ENCODE results near the gene CA14.
A peak's percentile ranks its signal among the peaks of the same experiment; 100 is the strongest.

Gene CA14

GRCh38 chr1:150256554-150257341, 826 bp upstream of the CA14 start:
- Mint-ChIP-seq H3K4me1 (peaks cover 21% of the 10 kb centered on the region), H3K4me3 (no peak overlapping the region), H3K9me3 (no peaks in the 10 kb centered on the region), H3K27ac (no peak overlapping the region), H3K27me3 (peaks cover 77% of the 10 kb centered on the region), H3K36me3 (no peaks in the 10 kb centered on the region)
- CTCF ChIA-PET = interaction anchor here (0.6 to 4.0 kb wide), 29 partner anchors 9 to 745 kb away, joined by 3 to 49 read pairs (median 4); partner anchors contain the start of genes APH1A, C1orf54, FALEC and RPRD2
- DNase-seq = no peak

DNA sequence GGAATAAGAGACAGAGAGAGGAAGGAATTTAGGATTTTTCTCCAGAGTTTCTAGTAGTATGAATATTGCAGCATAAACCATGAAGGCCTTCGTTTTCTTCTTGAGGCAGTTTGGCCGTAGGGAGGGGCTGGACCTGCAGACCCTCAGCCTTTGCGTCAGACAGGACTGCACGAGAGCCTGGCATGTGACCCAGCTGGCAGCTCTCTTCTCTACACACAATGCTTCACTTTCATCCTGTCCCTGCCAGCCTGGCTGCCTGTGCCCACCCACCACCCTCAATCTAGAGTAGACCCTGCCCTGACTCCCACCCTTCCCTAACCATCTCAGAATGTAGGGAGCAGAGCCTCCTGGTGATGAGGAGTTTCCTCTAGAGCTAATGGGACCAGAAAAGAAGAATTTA, 1.6 kb downstream of the CA14 start:
- Mint-ChIP-seq H3K4me1 (peaks cover 21% of the 10 kb centered on the region), H3K27ac (peak overlapping the region; percentile 46), H3K9me3 (no peaks in the 10 kb centered on the region), H3K27me3 (peaks cover 70% of the 10 kb centered on the region), H3K4me3 (no peak overlapping the region), H3K36me3 (no peaks in the 10 kb centered on the region)
- DNase-seq = no peak
- CTCF ChIA-PET = no interaction called here

GRCh38 chr1:150259758-150260669, 2.4 kb downstream of the CA14 start:
- CTCF ChIA-PET = interaction anchor here (1.1 kb wide), 1 partner anchor 8 kb away, joined by 3 read pairs; no protein-coding TSS in a partner anchor
- Mint-ChIP-seq H3K36me3 (peaks cover 7% of the 10 kb centered on the region), H3K27ac (no peak overlapping the region), H3K4me1 (peaks cover 21% of the 10 kb centered on the region), H3K27me3 (peaks cover 68% of the 10 kb centered on the region), H3K4me3 (no peak overlapping the region), H3K9me3 (no peaks in the 10 kb centered on the region)
- DNase-seq = no peak

DNA sequence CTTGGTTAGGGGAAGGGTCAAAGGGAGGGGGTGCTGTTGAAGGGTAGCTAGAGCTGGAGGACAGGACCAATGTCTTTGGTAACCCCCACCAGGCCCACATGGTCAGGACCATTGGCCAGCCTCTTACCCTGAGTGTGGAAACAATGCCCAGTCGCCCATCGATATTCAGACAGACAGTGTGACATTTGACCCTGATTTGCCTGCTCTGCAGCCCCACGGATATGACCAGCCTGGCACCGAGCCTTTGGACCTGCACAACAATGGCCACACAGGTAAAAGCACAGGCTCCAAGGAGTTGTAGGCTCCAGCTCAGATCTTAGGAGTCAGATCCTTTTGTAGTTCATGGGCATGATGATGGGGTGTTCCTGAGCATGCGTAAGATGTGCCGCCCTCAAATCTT, 3.8 kb downstream of the CA14 start:
- H3K9me3 Mint-ChIP-seq = no peaks in the 10 kb centered on the region
- DNase-seq = no peak
- CTCF ChIA-PET = interaction anchor here (1.0 kb wide), 1 partner anchor 734 kb away, joined by 3 read pairs; no protein-coding TSS in a partner anchor
- peak overlapping the region; percentile 16 for H3K27ac Mint-ChIP-seq
- H3K4me1 Mint-ChIP-seq = peaks cover 13% of the 10 kb centered on the region
- peaks cover 57% of the 10 kb centered on the region for H3K27me3 Mint-ChIP-seq
- peaks cover 19% of the 10 kb centered on the region for H3K36me3 Mint-ChIP-seq
- no peak overlapping the region for H3K4me3 Mint-ChIP-seq

DNA sequence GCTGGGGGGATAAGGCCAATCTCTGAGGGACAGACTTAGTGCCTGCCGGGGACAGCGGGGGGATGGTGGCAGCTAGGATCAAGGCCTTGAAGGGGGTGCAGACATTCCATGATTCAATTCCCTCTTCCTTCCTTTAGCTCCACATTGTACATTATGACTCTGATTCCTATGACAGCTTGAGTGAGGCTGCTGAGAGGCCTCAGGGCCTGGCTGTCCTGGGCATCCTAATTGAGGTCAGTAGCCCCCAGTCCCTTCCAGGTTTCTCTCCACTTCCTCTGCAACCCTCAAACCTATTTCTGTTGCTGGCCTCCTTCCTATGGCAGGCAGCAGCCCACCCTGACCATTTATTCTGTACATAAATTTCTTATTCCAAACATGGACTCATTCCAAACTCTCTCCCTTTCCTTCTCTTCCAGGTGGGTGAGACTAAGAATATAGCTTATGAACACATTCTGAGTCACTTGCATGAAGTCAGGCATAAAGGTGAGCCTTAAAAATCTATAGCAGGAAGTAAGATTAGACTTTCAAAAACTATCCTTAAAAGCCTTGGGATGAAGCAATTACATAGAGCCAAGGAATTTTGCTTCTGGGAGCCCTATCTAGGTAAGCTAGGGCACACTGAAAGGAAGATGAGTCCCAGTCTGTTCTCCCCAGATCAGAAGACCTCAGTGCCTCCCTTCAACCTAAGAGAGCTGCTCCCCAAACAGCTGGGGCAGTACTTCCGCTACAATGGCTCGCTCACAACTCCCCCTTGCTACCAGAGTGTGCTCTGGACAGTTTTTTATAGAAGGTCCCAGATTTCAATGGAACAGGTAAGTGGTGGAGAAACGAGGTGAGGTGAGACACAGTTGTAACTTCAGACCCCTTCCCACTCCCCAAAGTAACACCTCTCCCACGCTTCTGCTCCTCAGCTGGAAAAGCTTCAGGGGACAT, 5.1 kb downstream of the CA14 start:
- Mint-ChIP-seq H3K9me3 (no peaks in the 10 kb centered on the region), H3K27me3 (peaks cover 44% of the 10 kb centered on the region), H3K36me3 (peaks cover 31% of the 10 kb centered on the region), H3K4me1 (peaks cover 15% of the 10 kb centered on the region), H3K27ac (no peak overlapping the region), H3K4me3 (no peak overlapping the region)
- DNase-seq = no peak
- CTCF ChIA-PET = interaction anchor here (1.0 to 1.7 kb wide), 3 partner anchors 19 to 733 kb away, joined by 3 to 6 read pairs (median 3); no protein-coding TSS in a partner anchor

- Mint-ChIP-seq H3K9me3 (no peaks in the 10 kb centered on the region), H3K27ac (no peak overlapping the region), H3K4me3 (no peak overlapping the region), H3K27me3 (peaks cover 35% of the 10 kb centered on the region), H3K4me1 (peaks cover 17% of the 10 kb centered on the region), H3K36me3 (peaks cover 40% of the 10 kb centered on the region)
- no peak for DNase-seq
- CTCF ChIA-PET = interaction anchor here (1.7 kb wide), 1 partner anchor 18 kb away, joined by 6 read pairs; no protein-coding TSS in a partner anchor
Measured at GRCh38 chr1:150263549-150263948, 6.0 kb downstream of the CA14 start.

GRCh38 chr1:150267896-150268295, 10.3 kb downstream of the CA14 start:
- Mint-ChIP-seq H3K27me3 (peaks cover 4% of the 10 kb centered on the region), H3K4me3 (peak overlapping the region; percentile 86), H3K9me3 (no peaks in the 10 kb centered on the region), H3K36me3 (peaks cover 52% of the 10 kb centered on the region), H3K4me1 (peaks cover 31% of the 10 kb centered on the region), H3K27ac (peak overlapping the region; percentile 98)
- CTCF ChIA-PET = interaction anchor here (1.6 to 2.6 kb wide), 2 partner anchors 12 to 14 kb away, joined by 3 to 8 read pairs; no protein-coding TSS in a partner anchor
- DNase-seq = no peak

DNA sequence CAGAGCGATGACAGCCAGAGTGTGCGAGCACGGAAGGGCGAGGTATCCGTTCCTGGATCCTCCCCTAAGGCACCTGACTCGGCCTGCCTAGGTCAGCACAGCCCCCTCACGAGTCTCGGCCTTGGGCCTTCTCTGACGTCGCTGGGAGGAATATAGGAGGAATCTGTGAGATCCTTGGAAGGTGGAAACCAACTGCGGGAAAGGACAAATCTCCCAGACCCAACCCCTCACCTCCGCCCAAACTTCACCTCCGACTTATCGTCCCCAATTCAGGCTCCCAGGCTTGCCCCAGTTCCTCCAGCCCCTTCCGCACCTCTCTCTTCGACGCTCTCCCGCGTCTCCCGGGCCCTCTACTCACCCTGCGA, 10.7 kb downstream of the CA14 start:
- DNase-seq = peak; percentile 70
- peaks cover 52% of the 10 kb centered on the region for H3K36me3 Mint-ChIP-seq
- peaks cover 4% of the 10 kb centered on the region for H3K27me3 Mint-ChIP-seq
- peak overlapping the region; percentile 86 for H3K4me3 Mint-ChIP-seq
- H3K9me3 Mint-ChIP-seq = no peaks in the 10 kb centered on the region
- H3K27ac Mint-ChIP-seq = peak overlapping the region; percentile 98
- CTCF ChIA-PET = interaction anchor here (1.0 to 2.6 kb wide), 3 partner anchors 10 to 13 kb away, joined by 3 to 8 read pairs (median 3); no protein-coding TSS in a partner anchor
- peaks cover 31% of the 10 kb centered on the region for H3K4me1 Mint-ChIP-seq

DNA sequence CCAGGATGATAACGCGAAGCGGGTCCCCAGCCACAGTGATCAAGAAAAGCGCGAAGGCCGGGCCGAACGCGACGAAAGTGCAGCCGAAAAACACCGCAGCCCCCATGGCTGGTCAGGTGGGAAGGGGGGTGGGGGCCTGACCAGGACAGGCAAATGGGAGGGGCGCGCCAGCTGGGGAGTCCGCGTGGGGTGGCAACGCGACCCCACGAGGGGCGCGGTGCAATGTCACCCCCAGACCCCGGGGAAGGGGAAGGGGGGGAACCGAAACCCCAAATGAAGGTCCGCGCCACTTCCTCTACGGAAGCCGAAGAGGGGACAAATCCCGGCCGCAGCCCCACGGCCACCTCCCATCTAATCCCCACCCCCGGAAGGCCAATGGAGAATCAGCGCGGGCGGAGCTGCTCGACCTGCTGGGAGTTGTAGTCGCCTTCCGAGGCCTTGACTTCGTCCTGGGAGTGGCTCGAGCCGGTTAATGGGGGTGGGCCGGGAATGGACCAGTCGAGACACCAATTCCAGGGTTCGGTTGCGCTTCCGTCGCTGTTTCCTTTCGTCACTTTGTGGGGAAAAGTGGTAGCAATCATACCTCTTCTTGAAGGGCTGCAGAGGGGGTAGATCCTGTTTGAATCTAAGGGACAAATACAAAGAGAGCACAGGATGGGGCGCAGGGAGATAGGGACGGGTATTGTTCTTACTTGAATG, 11.3 kb downstream of the CA14 start, which contains the start of gene APH1A:
Gene APH1A (minus strand): TSS at position 312 of the 699 bp plus-strand sequence. CDS start 206 bp downstream, at position 106.
- H3K27me3 Mint-ChIP-seq = peaks cover 4% of the 10 kb centered on the region
- H3K27ac Mint-ChIP-seq = peak within 1 kb of the TSS; percentile 98
- CTCF ChIA-PET = interaction anchor here (1.0 to 2.6 kb wide), 3 partner anchors 10 to 13 kb away, joined by 3 to 8 read pairs (median 3); no protein-coding TSS in a partner anchor
- H3K9me3 Mint-ChIP-seq = no peaks in the 10 kb centered on the region
- peak; percentile 97 for DNase-seq
- H3K36me3 Mint-ChIP-seq = peaks cover 55% of the 10 kb centered on the region
- peak within 1 kb of the TSS; percentile 86 for H3K4me3 Mint-ChIP-seq
- H3K4me1 Mint-ChIP-seq = peaks cover 31% of the 10 kb centered on the region

GRCh38 chr1:150269451-150269850, 11.9 kb downstream of the CA14 start:
- Mint-ChIP-seq H3K36me3 (peaks cover 54% of the 10 kb centered on the region), H3K27me3 (peaks cover 4% of the 10 kb centered on the region), H3K9me3 (no peaks in the 10 kb centered on the region), H3K4me1 (peaks cover 31% of the 10 kb centered on the region), H3K27ac (peak overlapping the region; percentile 98), H3K4me3 (peak overlapping the region; percentile 86)
- CTCF ChIA-PET = interaction anchor here (1.0 to 2.6 kb wide), 3 partner anchors 9 to 13 kb away, joined by 3 to 8 read pairs (median 3); no protein-coding TSS in a partner anchor
- DNase-seq = no peak

GRCh38 chr1:150271291-150271959, 13.9 kb downstream of the CA14 start:
- Mint-ChIP-seq H3K27me3 (peaks cover 4% of the 10 kb centered on the region), H3K27ac (no peak overlapping the region), H3K4me1 (peaks cover 27% of the 10 kb centered on the region), H3K9me3 (no peaks in the 10 kb centered on the region), H3K4me3 (no peak overlapping the region), H3K36me3 (peaks cover 36% of the 10 kb centered on the region)
- no peak for DNase-seq
- CTCF ChIA-PET = interaction anchor here (2.1 to 2.5 kb wide), 2 partner anchors 10 to 16 kb away, joined by 7 to 12 read pairs; no protein-coding TSS in a partner anchor

DNA sequence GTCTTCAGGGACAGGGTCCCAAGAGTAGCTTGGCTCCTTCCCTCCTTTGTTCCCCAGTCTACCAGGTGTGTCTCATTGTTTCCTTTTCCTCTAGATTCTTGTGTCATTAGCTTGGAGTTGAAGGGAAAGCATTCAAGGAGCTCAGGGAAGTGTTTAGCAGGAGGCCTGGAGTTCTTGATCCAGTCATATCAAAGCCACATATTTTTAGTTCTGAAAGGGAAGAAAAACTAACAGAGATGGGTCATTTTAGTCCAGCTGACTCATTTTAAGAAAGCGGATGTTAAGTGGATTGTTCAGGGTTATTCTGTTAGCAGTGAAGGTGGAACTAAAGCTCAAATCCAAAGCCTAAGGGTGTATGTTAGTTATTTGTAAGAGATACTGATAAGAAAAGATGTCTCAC, 15.7 kb downstream of the CA14 start:
- peaks cover 4% of the 10 kb centered on the region for H3K27me3 Mint-ChIP-seq
- H3K4me3 Mint-ChIP-seq = no peak overlapping the region
- H3K9me3 Mint-ChIP-seq = no peaks in the 10 kb centered on the region
- H3K36me3 Mint-ChIP-seq = peaks cover 21% of the 10 kb centered on the region
- no peak overlapping the region for H3K27ac Mint-ChIP-seq
- no peak for DNase-seq
- CTCF ChIA-PET = interaction anchor here (2.1 to 2.5 kb wide), 2 partner anchors 8 to 18 kb away, joined by 7 to 12 read pairs; no protein-coding TSS in a partner anchor
- H3K4me1 Mint-ChIP-seq = peaks cover 13% of the 10 kb centered on the region
